ENCODE results near the gene SMPD2.

Gene SMPD2, protein sequence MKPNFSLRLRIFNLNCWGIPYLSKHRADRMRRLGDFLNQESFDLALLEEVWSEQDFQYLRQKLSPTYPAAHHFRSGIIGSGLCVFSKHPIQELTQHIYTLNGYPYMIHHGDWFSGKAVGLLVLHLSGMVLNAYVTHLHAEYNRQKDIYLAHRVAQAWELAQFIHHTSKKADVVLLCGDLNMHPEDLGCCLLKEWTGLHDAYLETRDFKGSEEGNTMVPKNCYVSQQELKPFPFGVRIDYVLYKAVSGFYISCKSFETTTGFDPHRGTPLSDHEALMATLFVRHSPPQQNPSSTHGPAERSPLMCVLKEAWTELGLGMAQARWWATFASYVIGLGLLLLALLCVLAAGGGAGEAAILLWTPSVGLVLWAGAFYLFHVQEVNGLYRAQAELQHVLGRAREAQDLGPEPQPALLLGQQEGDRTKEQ

DNA sequence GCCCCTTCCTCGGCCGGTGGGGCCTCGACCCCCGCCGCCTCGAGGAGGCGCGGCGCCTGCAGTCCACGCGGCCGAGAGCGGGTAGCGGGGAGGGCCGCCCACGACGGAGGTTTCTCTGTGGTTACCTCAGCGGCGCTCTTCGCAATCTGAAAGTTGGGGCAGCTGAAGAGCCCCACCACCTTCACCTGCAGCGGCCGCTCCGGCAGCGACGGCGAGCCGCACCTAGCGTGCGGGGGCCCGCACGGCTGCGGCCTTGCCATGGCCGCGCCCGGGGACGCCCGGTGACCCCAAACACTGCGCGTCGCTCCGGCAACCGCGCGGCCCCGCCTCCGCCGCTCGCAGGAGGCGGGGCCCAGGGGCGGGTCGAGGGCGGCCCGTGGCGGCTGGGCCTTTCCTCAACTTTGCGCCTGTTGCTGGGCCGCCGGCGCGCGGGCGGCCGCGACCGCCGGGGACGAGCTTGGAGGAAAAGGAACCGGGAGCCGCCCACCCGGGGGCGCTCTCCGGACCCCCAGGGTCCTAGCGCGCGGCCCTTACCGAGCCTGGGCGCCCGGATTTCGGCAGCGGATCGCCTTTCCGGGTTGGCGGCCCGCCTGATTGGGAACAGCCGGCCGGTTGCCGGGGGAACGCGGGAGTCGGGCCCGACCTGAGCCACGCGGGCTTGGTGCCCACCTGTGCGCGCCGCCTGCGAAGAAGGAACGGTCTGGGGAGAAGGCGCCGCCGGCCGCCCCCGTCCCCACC is at the start of gene SMPD2, which contains the start of gene PPIL6:
SMPD2 (plus strand) TSS at position 394 of the 738 bp plus-strand sequence. CDS start 398 bp downstream, outside the sequence.
PPIL6 (minus strand) TSS at position 298 of the 738 bp plus-strand sequence; CDS start at position 260, 38 bp downstream.
- no peak for FAIRE-seq

DNA sequence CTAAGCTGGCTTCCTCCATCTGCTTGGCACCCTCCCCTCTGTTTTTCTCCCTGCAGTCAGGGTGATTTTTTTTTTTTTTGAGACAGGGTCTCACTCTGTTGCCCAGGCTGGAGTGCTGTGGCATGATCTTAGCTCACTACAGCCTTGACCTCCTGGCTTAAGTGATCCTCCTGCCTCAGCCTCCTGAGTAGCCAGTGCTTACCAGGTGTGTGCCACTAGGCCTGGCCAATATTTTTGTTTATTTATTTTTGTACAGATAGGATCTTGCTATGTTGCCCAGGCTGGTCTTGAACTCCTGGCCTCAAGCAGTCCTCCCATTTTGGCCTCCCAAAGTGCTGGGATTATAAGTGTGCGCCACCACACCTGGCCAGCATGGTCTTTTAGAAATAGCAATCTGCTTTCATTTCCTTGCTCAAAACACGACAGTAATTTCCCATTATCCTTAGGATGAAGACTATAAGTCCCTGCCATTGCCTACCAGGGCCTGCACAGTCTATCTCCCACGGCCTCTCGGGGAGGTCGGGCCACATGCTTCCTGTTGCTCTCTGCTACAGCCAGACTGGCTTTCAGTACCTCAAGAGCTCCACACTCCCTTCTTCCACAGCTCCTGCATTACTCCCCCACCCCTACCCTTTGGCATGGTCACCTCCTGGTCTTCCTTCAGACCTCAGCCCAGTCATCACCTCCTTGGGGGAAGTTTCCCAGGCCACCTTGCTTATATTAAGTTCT is 47.2 kb upstream of the SMPD2 start:
- DNase-seq (ENCODE audit: insufficient read length, low spot score) (no peak), FAIRE-seq (no peak)

More for the DNA sequence above, at the start of gene SMPD2, which contains the start of gene PPIL6:
- DNase-seq (ENCODE audit: insufficient read length, low spot score), result peak; percentile 84

- FAIRE-seq, result no peak
- DNase-seq (ENCODE audit: insufficient read length, low spot score), result peak; percentile 24
These were observed 46.6 kb upstream of the SMPD2 start for GRCh38 chr6:109393886-109394281.

DNA sequence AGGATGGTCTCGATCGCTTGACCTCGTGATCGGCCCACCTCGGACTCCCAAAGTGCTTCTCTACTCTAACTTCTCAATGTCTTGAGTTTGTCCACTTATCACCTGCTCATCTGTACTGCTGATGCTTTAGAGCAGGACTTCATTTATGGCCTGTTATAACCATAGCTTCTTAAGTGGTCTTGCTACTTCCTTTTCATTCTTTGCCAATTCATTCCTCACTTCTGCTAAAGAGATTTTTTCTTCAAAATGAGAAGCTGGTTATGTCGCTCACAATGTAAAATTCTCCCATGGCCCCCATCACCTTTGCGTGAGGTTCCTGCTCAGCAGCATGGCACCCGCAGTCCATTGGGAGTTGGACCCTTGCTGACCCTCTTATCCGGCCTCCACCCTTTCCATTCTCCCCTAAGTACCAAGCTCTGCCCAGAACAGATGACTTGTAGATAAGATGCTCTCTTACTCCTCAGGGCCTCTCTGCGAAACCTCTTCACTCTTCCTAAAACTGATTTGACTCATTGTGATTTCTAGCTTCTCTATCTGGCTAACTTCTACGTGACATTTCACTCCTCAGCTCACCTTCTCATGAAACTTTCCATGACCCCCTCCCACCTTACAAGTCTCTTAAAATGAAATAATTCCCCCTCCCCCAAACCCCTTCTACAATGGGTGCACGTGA is 44.3 kb upstream of the SMPD2 start:
- FAIRE-seq (no peak), DNase-seq (ENCODE audit: insufficient read length, low spot score) (no peak)

DNA sequence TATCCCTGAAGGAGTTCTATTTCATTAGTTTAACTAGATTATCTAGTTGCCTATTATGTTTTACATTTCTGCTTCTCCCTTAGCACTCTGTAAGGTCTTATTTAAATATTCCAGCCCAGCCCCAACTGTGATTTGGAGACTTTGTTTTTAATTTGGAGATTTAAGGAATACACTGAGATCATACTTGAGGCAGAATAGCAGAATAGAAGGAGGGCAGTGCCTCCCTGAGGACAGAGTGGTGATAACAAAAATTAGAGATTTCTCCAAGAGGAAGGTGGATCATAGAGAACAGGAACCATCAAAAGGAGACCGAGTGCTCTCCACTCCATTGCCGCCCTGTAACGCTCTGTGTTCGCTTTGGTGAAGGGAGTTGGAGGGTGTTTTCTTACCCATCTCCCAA is 43.5 kb upstream of the SMPD2 start:
- DNase-seq (ENCODE audit: insufficient read length, low spot score), result no peak
- FAIRE-seq, result no peak

- DNase-seq (ENCODE audit: insufficient read length, low spot score) (no peak), FAIRE-seq (no peak)
These were observed 34.3 kb upstream of the SMPD2 start for GRCh38 chr6:109406196-109406595.

DNA sequence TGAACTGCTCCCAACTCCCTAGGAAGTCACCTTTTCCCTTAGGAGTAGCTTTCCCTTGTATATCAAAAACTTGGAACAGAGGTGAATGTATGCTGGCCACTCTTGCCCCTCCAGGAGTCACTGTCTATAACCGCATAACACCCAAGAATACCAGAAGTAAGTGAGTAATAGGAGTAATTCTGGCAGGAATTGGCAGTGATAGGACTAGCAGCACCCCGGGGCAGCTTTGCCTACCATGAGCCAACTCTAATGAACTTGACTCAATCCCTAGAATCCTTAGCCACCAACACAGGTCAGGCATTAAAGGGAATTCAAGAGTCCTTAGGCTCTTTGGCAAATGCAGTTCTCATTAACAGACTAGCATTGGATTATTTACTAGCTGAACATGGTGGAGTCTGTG is 29.5 kb upstream of the SMPD2 start:
- FAIRE-seq, result no peak
- no peak for DNase-seq (ENCODE audit: insufficient read length, low spot score)

DNA sequence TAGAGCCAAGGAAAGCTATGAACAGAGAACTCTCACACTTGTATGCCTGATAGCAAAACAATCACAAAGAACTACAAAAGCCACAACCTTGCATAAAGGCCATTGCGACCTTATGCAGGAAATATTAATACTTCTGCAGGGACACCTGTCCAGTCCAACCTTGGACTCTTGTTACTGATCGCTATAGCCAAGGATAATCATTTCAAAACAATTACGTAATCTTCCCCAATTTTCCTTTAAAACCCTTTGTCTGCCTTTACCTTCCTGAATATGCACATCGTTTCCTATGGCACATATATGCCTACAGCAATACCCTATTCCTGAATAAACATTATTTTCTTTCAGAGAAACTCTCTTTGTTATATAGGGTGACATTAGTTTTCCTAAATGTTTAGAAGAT is 22.9 kb upstream of the SMPD2 start:
- FAIRE-seq, result no peak

GRCh38 chr6:109420751-109421150 is 19.8 kb upstream of the SMPD2 start:
- FAIRE-seq, result no peak
- DNase-seq (ENCODE audit: insufficient read length, low spot score), result no peak

More for the DNA sequence above, 22.9 kb upstream of the SMPD2 start:
- DNase-seq (ENCODE audit: insufficient read length, low spot score), result no peak

DNA sequence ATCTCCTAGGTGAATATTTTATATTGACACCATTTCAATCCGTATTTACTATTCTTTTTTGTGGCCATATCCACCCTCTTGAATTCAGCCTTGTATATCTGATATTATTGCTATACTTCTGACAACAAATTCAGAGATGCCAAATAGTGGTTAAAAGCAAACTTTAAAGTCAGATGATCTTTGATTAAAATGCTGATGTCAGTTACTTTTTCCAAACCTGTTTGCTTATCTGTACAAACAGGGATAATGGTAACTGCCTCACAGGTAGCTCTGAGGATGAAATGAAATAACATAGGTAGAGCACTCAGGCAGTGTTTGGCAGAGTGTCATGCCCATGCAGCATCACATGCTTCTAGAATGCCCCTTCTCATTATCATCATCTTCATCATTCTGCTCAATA is 19.3 kb upstream of the SMPD2 start:
- FAIRE-seq, result no peak
- DNase-seq (ENCODE audit: insufficient read length, low spot score), result no peak

DNA sequence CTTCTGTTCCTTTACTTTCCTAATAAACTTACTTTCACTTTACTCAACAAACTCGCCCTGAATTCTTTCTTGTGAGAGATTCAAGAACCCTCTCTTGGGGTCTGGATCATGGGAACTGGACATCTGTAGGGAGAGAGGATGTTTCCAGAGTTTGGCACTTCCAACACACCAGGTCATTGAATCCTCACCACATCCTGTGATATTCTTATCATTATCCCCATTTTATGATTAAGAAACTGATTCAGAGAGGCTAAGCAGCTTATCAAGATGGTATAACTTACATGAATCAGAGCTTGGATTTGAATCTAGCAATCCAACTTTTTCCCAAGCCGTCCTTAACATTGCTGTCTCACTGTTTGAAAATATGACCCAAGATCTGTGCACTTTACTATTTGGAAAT is 15.6 kb upstream of the SMPD2 start:
- DNase-seq (ENCODE audit: insufficient read length, low spot score) (no peak), FAIRE-seq (no peak)

GRCh38 chr6:109428889-109429477 is 11.5 kb upstream of the SMPD2 start:
- FAIRE-seq (no peak), DNase-seq (ENCODE audit: insufficient read length, low spot score) (no peak)

DNA sequence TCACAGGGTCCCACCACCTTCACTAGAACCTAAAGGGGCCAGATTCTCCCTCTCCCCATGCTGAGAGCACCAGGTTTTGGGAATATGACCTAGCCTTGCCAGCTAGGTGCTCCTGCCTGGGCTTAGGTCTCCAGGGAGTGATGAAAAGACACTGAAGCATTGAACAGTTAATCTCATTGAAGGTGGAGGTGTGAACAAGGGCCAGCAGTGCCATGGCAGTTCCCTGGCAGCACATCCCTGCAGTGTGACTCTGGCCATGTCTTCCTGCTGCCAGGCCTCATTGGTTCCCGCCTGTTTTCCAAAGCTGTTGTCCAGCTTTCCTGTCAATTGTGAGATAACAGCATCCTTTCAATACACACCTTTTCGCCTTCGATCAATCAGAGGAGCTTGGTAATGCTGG is 11.0 kb upstream of the SMPD2 start:
- no peak for DNase-seq (ENCODE audit: insufficient read length, low spot score)
- no peak for FAIRE-seq

- DNase-seq (ENCODE audit: insufficient read length, low spot score) (no peak), FAIRE-seq (no peak)
These were observed 6.1 kb upstream of the SMPD2 start for GRCh38 chr6:109434456-109434855.

DNA sequence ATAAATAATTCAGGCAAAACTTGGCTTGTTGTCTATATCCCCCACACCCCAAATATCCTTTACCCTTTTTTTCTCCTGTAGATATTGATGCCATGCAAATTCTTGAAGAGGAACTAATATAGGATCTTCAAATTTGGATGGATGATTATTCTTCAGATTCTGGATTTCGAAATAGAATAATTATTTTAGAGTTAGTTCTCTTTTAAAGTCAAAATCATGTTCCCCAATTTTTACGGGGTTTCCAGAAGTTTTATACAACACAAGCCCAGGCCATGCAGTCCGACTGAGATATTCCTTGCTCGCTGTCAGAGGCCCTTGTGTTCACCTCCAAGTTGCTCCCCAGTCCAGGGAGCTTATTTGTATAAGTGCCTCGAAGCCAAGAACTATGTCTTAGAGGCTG is 4.5 kb upstream of the SMPD2 start:
- no peak for DNase-seq (ENCODE audit: insufficient read length, low spot score)
- FAIRE-seq, result no peak

- no peak for FAIRE-seq
These were observed 719 bp downstream of the SMPD2 start for GRCh38 chr6:109441069-109441816.

DNA sequence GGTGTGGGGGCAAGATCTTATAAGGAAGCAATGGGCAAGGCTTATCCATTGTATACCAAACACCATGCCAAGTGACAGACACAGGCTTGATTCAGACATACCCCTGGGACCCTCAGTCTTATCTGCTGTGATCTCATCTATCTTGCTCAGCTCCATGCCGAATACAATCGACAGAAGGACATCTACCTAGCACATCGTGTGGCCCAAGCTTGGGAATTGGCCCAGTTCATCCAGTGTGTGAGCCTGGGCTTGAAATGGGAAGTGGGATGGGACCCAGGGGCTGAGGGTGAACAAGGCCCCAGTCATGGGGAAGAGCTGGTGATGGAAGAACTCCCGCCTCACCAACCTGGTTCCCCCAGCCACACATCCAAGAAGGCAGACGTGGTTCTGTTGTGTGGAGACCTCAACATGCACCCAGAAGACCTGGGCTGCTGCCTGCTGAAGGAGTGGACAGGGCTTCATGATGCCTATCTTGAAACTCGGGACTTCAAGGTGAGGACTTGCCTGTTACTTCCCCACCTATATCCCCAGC is 1.9 kb downstream of the SMPD2 start:
- FAIRE-seq (no peak), DNase-seq (ENCODE audit: insufficient read length, low spot score) (no peak)

More at GRCh38 chr6:109441069-109441816, 719 bp downstream of the SMPD2 start:
- peak; percentile 54 for DNase-seq (ENCODE audit: insufficient read length, low spot score)

- DNase-seq (ENCODE audit: insufficient read length, low spot score) (no peak), FAIRE-seq (no peak)
These were observed 3.0 kb downstream of the SMPD2 start for GRCh38 chr6:109443425-109443950.

- FAIRE-seq (no peak), DNase-seq (ENCODE audit: insufficient read length, low spot score) (no peak)
These were observed 4.9 kb downstream of the SMPD2 start for GRCh38 chr6:109445382-109445781.

All from HTR-8/SVneo (cell line).